Caki2 (cell line): ENCODE measurements around the gene ST8SIA2. TPM values are rescaled to one million over a fixed set of nuclear protein-coding genes. Genes with fewer than 3 reads are reported as not detected.
"Not testable (repeated sequence)": the region's sequence is repeated elsewhere in the genome, so short reads cannot be mapped to it uniquely, and the experiment has no call there.

ENCODE experiments used
- DNase-seq: peaks from one replicate; pipeline ENCODE4 v3.0.0-alpha.2; 2015; ENCODE audit warnings: low read depth
- in situ Hi-C: cut with HindIII; loops from 2 replicates; pipeline ENCODE4 v1.10.0; 2016; ENCODE audit warnings: low sequenced_read_pairs, low pct_unique_long_range_greater_than_20kb, mixed read lengths
- total RNA-seq: library from RNA; depleted of rRNA; stranded (reverse); fragments of >200 nt; shearing (Covaris generic); gene quantifications from 2 replicates; pipeline ENCODE4 v1.2.3, GENCODE V29; 2014; ENCODE audit warnings: low replicate concordance

The ST8SIA2 gene
- total RNA-seq, 1 experiment from 2014 or later = not detected

DNA sequence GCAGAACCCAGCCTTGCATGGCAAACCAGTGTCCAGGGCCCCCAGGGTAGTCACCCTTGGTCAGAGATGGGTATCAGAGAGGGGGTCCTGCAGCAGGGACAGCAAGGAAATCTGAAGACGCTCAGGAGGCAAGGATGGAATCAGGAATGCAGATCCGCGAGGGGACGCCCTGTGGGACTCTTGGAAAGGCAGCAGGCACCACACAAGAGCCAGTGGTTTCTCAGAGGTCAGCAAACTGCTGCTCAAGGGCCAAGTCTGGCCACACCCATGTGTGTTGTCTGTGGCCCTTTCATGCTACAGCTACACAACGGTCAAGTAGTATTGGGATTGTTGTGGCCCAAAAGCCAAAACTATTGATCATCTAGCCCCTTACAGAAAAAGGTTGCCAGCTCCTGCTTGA lies 69.7 kb downstream of the ST8SIA2 start:
- in situ Hi-C loops = no loop called here

DNA sequence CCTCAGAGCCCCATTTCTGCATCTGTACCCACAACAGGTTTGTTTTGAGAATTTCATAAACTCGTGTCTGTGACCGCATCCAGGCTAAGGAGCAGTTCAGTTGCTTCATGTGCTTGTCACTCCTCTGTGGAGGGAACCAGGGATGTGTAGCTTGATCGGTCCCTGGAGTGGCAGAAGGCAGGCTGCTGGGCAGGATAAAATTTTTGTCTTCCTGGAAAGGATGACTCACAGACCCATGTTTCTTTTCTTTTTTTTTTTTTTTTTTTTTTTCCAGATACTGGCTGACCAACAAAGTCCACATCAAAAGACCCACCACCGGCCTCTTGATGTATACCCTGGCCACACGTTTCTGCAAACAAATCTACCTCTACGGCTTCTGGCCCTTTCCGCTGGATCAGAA lies 70.1 kb downstream of the ST8SIA2 start:
- peak; percentile 38 for DNase-seq
- in situ Hi-C loops = no loop called here

More for the DNA sequence above, 69.7 kb downstream of the ST8SIA2 start:
- DNase-seq = no peak

DNA sequence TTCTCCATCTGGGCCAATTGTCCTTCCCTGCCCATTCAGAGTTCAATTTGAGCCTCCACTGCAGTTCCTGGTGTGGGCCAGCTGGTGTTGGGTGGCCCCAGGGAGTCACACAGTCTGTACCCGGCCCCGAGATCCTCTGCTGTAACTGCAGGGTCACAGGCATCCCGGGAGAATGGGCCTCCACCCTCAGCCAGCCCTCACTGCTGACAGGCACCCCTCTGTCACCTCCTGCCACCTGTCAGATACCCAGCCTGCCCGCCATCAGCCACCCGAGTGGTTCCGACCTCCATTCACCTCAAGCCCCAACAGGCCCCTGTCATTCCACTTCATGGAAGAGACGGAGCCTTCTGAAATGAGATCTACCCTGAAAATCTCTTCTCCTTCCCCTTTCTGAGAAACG lies 73.2 kb downstream of the ST8SIA2 start:
- in situ Hi-C loops = no loop called here
- no peak for DNase-seq

DNA sequence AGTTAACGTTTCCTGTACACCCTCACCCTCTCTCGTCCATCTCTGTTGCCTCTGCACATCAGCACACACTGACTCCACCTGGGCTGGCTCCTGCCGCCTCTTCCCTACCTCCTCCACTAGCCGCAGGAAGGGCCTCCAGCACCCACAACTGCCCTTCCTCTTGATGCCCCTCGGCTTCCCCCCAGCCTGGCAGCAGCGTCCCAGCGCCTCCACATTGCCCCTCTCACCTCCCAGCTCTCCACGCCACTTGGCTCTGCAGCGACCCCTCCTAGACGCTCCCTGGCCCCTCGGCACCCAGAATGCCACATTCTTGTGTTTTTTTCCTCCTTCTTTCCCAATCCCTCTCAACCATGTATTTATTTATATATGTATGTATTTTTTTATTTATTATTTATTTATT lies 73.6 kb downstream of the ST8SIA2 start:
- in situ Hi-C loops = no loop called here

DNA sequence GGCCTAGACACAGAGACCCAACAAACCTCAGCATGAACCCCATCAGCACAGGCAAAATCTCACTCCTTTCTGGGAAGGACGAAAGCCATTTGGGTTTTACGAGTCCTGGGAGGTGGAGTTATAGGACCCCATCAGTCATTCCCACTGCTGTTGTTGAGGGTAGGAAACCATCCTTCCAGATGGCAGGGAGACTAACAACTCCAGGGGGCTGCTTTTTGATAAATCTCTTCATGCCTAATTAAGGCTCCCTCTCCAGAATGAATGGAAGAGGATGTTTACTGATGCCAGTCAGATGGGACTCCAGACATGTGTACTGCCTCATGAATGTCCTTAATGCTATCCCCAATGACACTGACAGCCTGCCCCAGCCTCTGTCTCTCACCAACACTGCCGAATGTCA lies 75.3 kb downstream of the ST8SIA2 start:
- no peak for DNase-seq
- in situ Hi-C loops = no loop called here

More for the DNA sequence above, 73.6 kb downstream of the ST8SIA2 start:
- no peak for DNase-seq

GRCh38 chr15:92471288-92471687 lies 77.6 kb downstream of the ST8SIA2 start:
- in situ Hi-C loops = no loop called here
- DNase-seq = no peak

DNA sequence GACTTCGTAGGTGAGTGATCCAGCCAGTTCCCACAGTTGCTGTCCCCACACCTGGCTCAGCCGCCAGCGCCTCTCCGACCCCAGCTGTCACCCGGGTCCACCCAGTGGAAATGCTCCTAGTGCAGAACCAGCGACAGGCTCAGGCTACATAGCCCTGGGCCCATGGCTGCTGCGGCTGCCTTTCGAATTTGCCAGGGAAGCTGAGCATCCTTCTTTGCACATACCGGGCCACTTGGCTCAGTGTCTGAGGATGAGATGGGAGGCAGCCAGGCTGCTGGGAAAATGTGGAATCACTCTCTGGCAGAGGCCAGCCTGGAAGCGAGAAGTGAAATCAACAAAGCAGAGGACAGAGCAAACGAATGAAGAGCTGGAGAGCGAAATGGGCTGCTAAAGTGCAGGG lies 80.1 kb downstream of the ST8SIA2 start:
- in situ Hi-C loops = no loop called here
- DNase-seq = no peak

DNA sequence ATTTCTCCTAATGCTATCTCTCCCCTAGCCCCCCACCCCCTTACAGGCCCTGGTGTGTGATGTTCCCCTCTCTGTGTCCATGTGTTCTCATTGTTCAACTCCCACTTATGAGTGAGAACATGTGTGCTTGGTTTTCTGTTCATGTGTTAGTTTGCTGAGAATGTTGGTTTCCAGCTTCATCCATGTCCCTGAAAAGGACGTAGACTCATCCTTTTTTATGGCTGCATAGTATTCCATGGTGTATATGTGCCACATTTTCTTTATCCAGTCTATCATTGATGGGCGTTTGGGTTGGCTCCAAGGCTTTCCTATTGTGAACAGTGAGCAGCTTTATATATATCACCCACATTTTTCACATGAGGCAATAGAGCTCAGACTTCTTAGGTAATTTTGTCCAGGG lies 86.0 kb downstream of the ST8SIA2 start:
- in situ Hi-C loops, DNase-seq: not testable (repeated sequence)

DNA sequence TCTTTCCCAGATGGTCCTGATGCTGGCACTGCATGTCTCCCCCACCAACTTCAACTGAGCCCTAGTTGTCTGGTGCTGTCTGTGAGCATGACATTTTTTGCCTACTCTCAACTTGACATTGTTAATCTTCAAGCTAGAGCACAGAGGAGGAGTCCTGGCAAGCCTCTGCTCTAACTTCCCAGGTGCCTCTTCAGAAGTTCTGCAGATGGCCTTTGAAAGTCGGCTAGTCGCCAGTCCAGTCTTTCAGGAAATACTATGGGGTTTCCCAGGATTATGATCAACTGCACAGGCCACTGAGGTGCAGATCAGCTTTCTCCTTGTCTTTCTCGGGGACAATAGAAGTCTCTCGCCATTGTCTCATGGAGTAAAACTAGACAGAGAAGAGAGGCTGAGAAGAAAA lies 86.7 kb downstream of the ST8SIA2 start:
- DNase-seq = no peak
- in situ Hi-C loops = no loop called here

GRCh38 chr15:92485441-92485840 lies 91.8 kb downstream of the ST8SIA2 start:
- in situ Hi-C loops = no loop called here

DNA sequence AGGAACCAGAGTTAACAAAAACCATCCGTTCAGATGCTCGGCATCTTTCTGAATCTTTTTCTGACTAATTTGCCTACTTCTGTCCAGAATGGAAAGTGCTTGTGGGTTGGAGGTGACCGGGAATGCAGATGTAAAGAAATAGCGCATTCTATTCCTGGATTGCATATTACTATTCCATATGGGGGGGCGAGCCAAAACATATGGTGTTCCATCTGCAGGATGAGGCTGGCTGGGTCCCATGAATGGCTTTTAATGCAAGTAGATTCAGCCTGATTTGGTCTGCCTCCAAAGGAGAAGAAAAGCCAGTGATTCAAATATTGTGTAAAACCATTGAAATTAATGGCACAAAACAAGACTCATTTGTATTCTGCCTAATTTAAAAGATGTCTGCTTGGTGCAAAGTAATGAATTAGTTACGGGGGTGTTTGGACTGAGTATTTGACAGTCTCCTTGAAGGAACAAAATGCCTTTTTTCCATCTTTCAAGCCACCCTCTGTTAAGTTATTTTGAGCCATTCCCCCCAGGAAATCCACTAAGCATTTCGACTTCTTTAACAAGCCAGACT lies 99.0 kb downstream of the ST8SIA2 start:
- in situ Hi-C loops = no loop called here
- no peak for DNase-seq

More at GRCh38 chr15:92485441-92485840, 91.8 kb downstream of the ST8SIA2 start:
- no peak for DNase-seq

DNA sequence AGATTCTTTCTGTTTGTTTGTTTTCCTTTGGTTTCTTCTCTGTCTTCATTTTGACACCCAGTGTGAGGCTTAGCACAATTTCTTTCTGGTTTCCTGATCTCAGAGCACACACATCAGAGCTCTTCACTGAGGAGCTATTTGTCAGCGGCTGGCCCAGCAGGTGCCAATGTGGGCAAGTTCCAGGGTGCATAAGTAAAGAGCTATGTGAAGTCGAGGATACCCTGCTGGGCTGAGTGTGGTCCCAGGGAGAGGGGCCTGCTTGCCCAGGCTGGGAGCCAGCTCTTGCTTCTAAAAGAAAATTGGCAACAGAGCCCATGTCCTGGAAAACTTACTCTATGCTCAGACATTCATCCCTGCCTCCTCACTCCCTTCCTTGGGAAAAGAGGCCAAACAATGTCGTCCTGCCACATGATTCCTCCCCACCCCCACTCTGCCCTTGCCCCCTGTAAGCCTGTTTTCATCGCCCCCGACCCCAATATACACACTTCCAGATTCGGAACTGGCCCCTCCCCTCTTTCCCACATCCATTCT lies 101.2 kb downstream of the ST8SIA2 start:
- in situ Hi-C loops = no loop called here
- no peak for DNase-seq

- DNase-seq = no peak
- in situ Hi-C loops = no loop called here
These were observed 101.8 kb downstream of the ST8SIA2 start for GRCh38 chr15:92495446-92495845.

GRCh38 chr15:92499731-92500530 lies 106.2 kb downstream of the ST8SIA2 start:
- DNase-seq = no peak
- in situ Hi-C loops = no loop called here

- no peak for DNase-seq
- in situ Hi-C loops = no loop called here
These were observed 108.7 kb downstream of the ST8SIA2 start for GRCh38 chr15:92502336-92502735.

DNA sequence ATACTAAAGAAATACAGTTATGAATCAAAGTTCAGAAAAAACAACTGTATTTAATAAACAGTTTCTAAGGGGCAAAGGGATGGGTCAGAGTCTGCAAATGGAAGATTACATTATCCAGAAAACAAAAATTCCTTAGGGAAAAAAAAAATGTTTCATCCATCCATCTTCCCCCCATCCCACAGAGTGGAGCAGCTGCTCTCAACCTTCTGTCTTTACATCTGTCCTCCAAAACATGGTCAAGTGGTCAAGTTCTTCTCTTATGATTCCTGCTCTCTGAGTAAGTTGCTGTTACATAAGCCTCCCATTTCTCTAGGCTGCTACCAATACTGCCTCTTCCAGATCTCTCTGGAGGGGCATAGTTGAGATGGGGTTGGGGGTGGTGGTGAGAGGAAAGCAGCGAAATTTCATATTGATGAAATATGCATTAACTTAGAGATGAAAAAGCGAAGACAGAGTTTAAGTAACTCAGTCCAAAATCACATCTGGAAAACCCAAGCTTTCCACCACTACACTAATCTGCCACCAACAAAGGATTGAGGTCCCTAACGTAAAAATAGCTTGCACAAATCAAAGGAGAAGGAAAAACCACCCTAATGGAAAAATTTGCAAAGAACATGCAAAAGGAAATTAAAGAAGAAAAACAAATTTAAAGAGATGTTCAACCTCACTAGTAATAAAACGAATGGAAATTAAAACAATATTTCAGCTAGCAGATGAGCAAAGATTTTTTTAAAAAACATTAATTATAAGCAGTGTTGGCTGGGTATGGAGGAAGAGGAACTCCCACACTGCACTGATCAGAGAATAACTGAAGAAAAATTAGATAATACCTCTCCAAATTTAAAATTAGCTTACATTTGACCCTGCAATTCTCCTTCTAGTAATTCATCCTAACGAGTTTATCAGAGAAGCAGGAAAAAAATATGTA lies 109.5 kb downstream of the ST8SIA2 start:
- in situ Hi-C loops = no loop called here
- no peak for DNase-seq

- no peak for DNase-seq
These were observed 110.2 kb downstream of the ST8SIA2 start for GRCh38 chr15:92503889-92504288.

DNA sequence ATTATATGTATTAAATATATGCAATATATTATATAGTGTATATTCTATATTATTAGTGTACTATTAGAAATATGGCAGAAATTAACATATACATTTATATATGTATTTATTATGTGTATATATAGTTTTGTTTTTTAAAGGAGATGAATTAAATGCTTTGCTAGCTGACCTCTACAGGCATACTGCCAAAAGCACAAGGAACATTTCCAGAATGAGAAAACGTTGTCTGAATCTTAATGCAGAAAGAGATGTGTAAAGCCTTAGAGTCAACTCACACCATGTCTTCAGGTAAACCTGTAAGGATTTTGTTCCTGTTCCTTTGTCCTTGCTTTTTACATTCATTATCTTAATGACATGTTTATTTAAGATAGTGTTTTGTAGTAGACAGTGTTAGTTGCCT lies 111.9 kb downstream of the ST8SIA2 start:
- in situ Hi-C loops = no loop called here
- DNase-seq = no peak

More at GRCh38 chr15:92503889-92504288, 110.2 kb downstream of the ST8SIA2 start:
- in situ Hi-C loops = no loop called here

DNA sequence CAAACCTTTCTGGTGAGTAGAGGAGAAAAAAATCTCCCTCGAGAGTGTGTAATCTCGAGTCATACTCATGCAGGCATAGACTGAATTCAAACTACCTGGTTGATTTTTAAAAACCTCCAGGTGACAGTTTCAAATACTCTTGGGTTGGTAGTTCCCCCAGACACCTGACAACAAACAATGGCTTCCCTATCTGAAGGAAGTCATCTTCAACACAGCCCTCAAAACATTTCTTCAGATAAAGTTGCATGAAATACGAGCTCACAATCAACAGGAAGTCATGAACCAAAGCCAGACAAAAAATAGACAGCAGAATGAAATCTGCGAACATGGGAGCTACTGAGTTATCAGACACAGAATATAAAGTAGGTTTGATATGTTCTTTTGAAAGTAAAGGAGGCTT lies 112.8 kb downstream of the ST8SIA2 start:
- in situ Hi-C loops = no loop called here
- no peak for DNase-seq
